ENCODE measurements around the gene ARFIP1.
"Not testable (repeated sequence)": the region's sequence is repeated elsewhere in the genome, so short reads cannot be mapped to it uniquely, and the experiment has no call there.

ARFIP1 gene

DNA sequence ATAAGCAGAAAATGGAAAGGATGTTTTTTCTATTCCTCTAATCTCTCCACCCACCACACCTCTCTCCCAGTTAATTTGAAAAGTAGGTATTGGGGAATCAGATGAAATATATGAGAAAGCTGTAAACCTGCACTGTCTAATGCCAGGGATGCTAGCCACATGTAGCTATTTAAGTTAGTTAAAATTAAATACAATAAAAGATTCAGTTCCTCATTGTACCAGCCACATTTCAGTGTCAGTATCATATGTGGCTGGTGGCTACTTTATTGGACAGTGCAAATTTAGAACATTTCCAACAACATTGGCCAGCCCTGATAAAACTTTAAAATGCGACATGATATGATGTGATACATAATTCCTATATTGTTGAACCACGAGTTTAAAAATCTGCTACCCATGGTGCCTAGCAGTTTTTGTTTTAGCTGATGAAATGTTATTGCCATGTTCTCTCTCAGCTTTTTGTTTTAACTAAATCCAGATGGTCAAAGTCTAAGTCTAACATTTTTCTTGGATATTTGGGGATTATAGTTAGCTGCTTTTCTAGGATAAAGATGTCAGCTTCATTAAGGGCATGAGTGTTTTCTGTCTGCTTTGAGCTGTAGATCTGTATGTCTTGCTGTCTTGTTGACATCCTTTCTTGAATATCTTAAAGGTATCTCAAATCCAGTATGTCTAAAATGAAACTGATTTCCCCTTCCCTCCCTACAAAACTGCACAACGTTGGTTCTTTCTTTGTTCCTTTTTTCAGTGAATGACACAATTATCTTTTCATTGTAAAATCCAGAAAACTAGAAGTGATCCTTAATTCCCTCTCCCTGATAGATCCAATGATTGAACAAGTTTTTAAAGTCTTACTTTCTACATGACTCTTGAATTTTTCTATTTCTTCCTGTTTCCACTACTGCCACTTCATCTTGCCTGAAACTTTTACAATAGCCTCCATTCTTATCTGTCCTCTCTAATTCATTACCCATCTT, 6.2 kb downstream of the ARFIP1 start:
- DNase-seq (ENCODE audit: low spot score): no peak

DNA sequence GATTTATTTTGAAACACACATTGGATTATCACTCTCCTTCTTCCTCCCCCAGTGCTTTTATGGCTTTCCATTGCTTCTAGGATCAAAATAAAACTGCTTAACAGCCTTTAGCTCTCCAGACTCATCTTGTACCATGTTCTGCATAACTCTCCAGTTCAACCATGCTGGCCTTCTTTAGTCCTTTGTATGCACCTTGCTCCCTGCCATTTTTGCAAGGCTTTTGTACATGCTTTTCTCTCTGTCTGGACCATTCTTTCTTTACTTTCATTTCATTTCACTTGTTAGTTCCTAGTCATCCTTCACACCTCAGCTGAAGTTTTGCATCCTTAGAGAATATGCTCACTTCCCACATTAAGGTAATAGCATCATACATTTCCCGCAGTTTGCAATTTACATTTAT, 6.9 kb downstream of the ARFIP1 start:
- DNase-seq (ENCODE audit: low spot score): no peak

DNA sequence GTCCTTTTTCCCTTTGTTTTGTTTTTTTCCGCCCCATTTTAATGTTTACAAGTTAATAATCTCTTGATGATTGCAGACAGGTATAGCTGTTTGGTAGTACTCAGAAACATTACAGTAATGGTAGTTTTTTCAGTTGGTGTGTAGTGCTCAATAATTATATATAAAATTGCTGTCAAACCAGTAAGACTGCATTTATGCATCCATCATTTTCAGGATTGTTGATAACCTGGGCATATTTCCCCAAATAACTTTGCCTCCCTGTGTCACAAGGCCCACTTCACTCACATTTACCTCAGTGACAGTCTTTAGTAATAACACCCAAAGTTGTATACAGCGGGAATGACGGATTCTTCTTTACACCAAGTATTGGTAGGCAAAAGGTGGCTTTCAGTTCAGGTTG, 16.1 kb downstream of the ARFIP1 start:
- DNase-seq (ENCODE audit: low spot score): no peak

DNA sequence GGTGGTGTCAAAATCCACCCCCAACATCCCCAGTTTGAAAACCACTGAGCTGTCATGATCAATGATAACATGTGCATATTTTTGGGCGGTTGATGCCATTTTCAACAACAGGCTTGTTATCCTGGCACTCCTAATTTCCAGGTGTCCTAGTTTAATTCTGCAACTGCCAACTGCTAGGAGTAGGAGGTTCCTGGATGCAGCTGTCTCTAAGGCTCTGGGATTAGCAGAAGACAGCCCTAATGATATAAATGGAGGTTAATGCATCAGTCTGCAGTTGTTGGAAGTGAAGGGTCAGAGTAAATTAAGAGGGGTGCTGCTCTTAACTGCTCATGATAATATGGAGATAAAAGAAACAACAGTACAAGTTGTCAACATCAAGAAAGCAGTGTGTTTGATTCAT, 23.8 kb downstream of the ARFIP1 start:
- no peak for DNase-seq (ENCODE audit: low spot score)

DNA sequence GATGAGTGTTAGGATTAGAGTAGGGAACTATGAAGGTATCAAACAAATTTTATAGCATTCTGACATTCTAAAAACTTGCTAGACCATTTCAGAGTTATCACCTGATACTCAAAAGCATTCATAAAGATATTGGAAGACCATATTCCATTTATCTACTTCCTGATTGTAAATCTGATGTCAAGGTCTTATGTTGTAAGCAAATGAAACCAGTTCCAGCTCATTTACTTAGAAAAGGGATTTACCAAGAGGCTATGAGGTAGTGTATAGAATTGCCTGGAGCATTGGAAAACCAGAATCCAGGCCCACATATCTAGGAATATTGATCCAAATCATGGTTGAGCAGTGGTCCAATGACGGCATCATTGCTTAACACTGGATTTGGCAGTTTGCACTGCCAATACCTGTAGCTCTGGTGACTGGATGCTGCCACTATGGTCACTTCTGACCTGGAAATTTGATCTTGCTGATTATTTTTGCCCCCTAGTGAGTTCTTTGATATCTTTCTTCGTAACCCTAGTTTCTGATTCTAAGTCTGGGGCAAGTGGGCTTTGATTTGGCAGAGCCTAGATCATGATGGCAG, 25.4 kb downstream of the ARFIP1 start:
- no peak for DNase-seq (ENCODE audit: low spot score)

DNA sequence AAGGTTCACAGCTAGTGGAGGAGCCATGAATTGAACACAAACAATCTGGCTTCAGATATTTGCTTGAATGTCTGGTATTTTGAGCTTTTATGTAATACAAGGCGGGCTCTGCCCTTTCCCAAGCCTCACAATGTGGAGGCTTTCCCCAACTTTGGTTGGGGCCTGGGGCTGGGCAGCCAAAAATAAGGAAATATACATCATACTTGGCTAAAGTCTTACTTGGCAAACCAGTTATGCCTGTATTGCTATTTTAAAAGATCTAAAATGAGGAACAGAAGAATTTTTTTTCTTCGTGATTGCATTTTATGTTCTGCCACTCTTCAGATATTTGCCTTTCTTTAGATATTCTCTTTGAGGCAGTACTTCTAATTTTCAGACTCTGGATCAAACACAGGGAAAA, 26.1 kb downstream of the ARFIP1 start:
- no peak for DNase-seq (ENCODE audit: low spot score)

DNA sequence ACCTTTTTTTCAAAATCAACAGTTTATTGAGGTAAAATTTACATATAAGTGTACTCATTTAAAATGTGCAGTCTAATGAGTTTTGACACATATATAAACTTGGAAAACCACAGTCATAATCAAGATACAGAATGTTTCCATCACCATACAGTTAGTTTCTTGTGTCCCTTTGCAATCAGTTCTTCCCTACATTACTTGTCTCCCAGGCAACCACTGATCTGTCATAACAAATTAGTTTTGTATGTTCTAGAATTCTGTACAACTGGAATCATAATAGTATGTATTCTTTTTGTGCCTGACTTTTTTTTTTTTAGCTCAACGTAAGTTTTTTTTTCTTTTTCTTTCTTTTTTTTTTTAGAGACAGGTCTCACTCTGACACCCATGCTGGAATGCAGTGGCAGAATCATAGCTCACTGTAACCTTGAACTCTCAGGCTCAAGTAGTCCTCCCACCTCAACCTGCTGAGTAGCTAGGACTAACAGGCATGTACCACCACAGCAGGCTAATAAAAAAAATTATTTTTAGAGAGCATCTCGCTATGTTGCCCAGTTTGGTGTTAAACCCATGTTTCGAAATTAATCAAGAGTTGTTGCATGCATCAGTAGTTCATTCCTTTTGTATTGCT, 26.9 kb downstream of the ARFIP1 start:
- no peak for DNase-seq (ENCODE audit: low spot score)

DNA sequence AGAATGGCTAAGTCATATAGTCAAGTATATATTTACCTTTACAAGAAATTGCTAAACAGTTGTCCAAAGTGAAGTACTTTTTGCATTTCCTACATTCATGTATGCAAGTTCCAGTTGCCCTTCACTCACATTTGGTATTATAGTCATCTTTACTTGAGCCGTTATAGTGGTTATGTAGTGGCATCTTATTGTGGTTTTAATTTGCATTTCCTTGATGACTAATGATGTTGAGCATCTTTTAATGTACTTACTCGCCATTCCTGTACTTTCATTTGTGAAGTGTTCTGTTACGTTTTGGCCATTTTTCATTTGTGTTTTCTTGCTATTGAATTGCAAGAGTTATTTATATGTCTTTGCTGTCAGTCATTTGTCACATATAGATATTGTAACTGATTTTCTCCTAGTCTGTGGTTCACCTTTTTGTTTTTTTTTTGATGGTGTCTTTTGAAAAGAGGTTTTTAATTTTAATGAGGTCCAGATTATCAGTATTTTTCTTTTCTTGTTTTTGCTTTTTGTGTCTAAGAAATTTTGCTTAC, 27.6 kb downstream of the ARFIP1 start:
- no peak for DNase-seq (ENCODE audit: low spot score)

DNA sequence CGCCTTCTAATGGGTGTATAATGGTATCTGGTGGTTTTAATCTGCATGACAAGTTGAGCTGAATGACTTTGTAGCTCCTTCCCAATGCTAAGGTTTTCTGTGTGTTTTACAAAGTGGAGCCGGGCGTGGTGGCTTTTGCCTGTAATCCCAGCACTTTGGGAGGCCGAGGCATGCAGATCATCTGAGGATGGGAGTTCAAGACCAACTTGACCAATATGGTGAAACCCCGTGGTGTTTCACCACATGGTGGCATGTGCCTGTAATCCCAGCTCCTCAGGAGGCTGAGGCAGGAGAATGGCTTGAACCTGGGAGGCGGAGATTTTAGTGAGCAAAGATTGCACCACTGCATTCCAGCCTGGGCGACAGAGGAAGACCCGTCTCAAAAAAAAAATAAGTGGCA, 28.9 kb downstream of the ARFIP1 start:
- no peak for DNase-seq (ENCODE audit: low spot score)

DNA sequence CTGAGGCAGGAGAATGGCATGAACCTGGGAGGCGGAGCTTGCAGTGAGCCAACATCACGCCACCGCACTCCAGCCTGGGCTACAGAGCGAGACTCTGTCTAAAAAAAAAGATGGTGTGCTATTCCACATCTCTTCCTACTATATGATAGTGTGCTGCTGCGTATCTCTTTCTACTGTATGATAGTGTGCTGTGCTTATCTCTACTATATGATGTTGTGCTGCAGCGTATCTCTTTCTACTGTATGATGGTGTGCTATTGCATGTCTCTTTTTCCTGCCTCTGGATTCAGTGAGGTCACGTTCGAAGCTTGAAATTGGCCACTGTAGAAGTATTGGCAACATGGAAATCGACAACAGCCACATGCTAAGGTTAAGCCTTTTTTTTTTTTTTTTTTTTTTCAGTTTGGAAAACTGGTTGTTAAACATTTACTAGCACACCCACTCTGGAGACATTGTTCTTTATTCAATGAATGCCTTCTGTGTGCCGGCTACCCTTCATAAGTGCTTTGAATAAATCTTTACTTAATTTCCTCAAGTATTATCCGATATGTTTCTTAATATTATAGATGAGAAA, 31.0 kb downstream of the ARFIP1 start:
- no peak for DNase-seq (ENCODE audit: low spot score)

DNA sequence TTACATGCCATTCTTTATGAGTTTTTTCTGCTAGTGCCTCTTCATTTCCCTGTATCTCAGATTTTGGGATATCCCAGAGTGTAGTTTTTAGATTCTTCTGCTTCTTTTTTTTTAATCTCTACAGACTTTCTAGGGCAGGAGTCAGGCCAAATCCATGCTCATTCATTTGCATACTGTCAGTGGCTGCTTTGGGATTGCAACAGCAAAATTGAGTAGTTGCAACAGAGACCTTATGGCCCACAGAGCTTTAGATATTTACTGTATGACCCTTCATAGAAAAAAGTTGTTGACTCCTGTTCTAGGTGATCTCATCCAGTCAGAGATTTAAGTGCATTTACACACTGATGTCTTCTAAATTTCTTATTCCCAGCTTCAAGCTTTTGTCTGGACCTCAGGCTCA, 35.3 kb downstream of the ARFIP1 start:
- DNase-seq (ENCODE audit: low spot score): no peak

DNA sequence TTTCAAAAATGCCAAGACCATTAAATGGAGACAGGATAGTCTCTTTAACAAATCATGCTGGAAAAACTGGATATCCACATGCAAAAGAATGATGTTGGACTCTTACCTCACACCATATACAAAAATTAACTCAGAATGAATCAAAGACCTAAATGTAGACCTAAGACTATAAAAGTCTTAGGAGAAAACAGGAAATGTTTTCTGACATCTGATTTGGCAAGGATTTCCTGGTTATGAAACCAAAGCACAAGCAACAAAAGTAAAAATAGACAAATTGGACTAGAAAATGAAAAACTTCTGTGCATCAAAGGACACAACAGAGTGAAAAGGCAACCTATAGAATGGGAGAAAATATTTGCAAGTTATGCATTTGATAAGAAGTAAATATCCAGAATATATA, 37.6 kb downstream of the ARFIP1 start:
- no peak for DNase-seq (ENCODE audit: low spot score)

DNA sequence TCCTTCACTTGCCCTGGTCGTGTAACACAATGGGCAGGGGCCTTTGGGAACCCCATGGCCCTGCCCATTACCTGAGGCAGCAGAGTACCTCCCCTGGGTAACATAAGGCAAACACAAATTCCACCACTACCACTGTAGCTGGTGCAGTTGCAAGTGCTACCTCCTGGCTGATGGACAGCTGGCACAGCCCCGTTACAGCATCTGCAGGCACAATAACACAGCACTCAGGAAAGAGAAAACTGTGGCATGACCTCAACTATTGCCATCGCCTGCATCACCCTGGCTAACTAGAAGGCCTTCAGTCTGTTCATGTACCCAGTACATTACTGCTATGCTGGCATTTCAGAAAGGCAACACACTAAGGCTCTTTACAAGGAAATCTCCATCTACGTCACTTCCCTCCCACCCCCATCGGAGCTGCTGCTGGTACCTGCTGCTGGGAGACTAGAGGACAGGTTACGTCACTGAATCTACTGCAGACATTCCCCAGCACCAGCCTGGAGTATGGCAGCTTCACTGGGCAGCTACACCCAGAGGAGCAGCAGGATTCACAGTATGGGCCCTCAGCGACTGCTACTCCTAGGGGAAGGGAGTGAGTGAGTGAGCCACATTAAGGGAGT, 39.4 kb downstream of the ARFIP1 start:
- DNase-seq (ENCODE audit: low spot score): no peak

DNA sequence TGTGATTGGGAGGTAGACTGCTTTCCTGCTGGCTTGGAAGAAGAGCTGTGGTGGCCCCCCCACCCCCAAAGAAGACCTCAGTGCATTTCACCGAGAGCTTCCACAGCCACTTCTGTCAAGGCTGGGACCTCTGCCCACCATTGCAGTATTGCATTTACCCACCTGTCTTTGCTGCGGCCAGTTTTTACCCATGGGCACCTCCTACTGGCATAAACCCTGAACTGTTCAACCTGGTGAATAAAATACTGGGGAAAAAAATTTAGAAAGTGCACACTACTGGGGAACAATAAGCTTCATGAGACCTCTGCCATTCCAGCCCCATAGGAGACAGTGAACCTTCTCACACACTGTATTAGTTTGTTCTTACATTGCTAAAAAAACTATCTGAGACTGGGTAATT, 40.3 kb downstream of the ARFIP1 start:
- DNase-seq (ENCODE audit: low spot score): no peak

DNA sequence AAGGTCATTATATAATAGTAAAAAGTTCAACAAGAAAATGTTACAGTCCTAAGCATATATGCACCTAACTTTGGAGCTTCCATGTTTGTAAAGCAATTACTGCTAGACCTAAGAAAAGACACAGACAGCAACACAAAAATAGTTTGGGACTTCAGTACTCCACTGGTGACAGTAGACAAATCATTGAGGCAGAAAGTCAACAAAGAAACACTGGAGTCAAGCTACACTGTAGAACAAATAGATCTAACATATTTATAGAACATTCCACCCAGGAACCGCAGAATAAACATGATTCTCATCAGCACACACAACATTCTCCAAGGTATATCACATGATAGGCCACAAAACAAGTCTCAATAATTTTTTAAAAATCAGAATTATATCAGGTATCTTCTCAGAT, 42.6 kb downstream of the ARFIP1 start:
- no peak for DNase-seq (ENCODE audit: low spot score)

DNA sequence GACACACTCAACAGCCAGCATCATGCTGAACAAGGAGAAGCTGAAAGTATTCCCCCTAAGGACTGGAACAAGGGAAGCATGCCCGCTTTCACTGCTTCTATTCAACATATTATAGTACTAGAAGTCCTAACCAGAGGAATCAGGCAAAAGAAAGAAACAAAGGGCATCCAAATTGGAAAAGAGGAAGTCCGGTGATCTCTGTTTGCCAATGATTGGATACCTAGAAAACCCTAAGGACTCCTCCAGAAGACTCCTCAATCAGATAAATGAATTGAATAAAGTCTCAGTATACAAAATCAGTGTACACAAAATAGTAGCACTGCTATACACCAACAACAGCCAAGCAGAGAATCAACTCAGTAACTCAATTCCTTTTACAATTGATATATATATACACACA, 44.8 kb downstream of the ARFIP1 start:
- no peak for DNase-seq (ENCODE audit: low spot score)

DNA sequence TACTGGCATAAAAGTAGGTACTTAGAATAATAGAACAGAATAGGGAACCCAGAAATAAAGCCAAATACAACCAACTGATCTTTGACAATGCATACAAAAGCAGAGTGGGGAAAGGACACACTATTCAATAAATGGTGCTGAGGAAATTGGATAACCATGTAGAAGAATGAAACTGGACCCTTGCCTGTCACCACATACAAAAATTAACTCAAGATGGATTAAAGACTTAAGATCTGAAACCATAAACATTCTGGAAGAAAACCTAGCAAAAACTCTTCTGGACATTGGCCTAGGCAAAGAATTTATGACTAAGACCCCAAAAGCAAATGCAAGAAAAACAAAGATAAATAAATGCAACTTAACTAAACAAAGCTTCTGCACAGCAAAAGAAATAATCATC, 45.6 kb downstream of the ARFIP1 start:
- DNase-seq (ENCODE audit: low spot score): no peak

DNA sequence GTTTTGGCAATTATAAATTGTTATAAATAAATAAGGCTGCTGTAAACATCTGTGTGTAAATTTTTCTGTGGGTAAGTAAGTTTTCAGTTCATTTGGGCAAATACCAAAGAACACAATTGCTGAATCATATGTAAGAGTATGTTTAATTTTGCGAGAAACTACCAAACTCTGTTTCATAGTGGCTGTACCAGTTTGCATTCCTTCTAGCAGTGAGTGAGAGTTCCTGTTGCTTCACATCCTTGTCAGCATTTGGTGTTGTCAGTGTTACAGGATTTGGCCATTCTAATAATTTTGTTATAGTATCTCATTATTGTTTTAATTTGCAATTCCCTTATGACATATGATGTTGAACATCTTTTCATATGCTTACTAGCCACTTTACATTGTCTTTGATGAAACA, 48.4 kb downstream of the ARFIP1 start:
- no peak for DNase-seq (ENCODE audit: low spot score)

DNA sequence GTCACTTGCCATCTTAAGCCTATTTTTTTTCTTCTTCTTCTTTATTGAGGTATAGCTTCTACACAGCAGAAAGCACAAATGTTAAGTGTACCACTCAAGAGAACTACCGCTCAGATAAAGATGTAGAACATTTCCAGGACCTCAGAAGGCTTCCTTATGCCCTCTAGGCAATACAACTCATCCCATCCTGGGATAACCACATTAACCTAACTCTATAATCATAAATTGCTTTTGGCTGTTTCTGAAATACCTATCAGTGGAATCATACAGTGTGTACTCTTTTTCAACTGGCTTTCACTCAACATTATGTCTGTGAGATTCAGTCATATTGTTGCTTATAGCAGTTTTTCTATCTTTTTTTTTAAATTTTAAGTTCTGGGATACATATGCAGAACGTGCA, 51.7 kb downstream of the ARFIP1 start:
- no peak for DNase-seq (ENCODE audit: low spot score)

DNA sequence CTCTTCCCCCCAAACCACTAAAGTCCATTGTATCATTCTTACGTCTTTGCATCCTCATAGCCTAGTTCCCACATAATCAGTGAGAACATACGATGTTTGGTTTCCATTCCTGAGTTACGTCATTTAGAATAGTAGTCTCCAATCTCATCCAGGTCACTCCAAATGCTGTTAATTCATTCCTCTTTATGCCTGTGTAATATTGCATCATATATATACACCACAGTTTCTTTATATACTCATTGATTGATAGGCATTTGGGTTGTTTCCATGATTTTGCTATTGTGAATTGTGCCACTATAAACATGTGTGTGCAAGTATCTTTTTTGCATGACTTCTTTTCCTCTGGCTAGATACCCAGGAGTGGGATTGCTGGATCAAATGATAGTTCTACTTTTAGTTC, 57.2 kb downstream of the ARFIP1 start:
- no peak for DNase-seq (ENCODE audit: low spot score)

DNA sequence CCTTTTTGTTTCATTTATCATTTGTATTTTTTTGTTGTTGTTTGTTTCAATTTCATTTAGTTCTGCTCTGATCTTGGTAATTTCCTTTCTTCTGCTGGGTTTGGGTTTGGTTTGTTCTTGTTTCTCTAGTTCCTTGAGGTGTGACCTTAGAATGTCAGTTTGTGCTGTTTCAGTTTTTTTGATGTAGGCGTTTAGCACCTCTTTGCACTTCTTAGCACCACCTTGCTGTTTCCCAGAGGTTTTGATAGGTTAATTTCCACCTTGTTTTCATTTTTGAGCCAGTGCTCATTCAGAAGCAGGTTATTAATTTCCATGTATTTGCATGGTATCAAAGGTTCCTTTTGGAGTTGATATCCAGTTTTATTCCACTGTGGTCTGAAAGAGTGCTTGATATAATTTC, 60.0 kb downstream of the ARFIP1 start:
- not testable (repeated sequence) for DNase-seq (ENCODE audit: low spot score)

DNA sequence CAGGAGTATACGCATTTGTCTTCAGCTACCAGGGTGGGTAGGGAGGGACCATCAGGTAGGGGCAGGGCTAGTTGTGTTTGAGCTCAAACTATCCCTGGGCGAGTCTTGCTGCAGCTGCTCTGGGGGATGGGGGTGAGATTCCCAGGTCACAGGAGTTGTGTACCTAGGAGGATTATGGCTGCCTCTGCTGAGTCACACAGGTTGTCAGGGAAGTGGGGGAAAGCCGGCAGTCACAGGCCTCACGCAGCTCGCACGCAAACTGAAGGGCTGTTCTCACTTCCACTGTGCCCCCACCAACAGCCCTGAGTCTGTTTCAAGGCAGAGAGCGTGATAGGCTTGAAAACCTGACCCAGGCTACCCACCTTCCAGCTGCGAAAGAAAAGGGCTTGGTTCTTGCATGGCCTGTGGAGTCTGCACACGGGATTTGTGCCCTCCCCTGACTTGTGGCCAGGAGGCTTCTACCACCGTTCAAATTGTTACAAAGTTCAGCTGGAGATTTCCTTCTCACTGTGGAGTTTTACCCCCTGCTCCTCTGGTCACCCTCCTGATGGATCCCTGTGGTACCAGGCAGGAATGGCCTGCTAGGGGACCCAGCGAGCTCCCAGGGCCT, 63.8 kb downstream of the ARFIP1 start:
- DNase-seq (ENCODE audit: low spot score): no peak
